A673 (cell line): ENCODE results near the gene SCUBE1.

ENCODE experiments used
- CTCF ChIP-seq: fragments of 300-800, 200-600 bp; sonication (generic); conservative IDR thresholded peaks from 2 replicates; pipeline ENCODE4 v1.5.1; 2017; ENCODE audit warnings: low read depth, mild to moderate bottlenecking, antibody characterized with exemption, low read length, moderate library complexity, mixed read lengths
- EZH2 ChIP-seq: fragments of 200-600 bp; sonication (generic); IDR thresholded peaks from 2 replicates; pipeline ENCODE4 v1.6.1; 2017; ENCODE audit warnings: borderline replicate concordance, low read depth, mild to moderate bottlenecking, mixed read lengths, antibody characterized with exemption, low read length; ENCODE audit not compliant: poor library complexity, severe bottlenecking

- no peak for TF ChIP-seq CTCF
- TF ChIP-seq EZH2: no peak
These were observed 16.6 kb downstream of the SCUBE1 start for GRCh38 chr22:43326331-43327156.
